Epithelial cell of proximal tubule (primary cell): ENCODE data around the gene NAA30. TPM values are rescaled to one million over a fixed set of nuclear protein-coding genes. Genes with fewer than 3 reads are reported as not detected.

Experiments
- DNase-seq: peaks from one replicate; pipeline ENCODE4 v3.0.0-alpha.2; 2011; ENCODE audit warnings: low read depth
- H3K4me3 ChIP-seq: 2 replicates; pipeline ENCODE4 v1.5.1; 2011; ENCODE audit warnings: low read depth, mild to moderate bottlenecking, low read length
- total RNA-seq: library from RNA; depleted of rRNA; stranded (reverse); fragments of >200 nt; gene quantifications from 2 replicates; pipeline ENCODE4 v1.2.3, GENCODE V29; 2015
- TF ChIP-seq, protein P1 (sequence below): conservative IDR thresholded peaks from 2 replicates; pipeline ENCODE4 v1.5.1; 2012; ENCODE audit warnings: low read depth, mild to moderate bottlenecking, low read length

Gene NAA30
- total RNA-seq, 1 donor from 2014 or later, result 14.9 TPM

DNA sequence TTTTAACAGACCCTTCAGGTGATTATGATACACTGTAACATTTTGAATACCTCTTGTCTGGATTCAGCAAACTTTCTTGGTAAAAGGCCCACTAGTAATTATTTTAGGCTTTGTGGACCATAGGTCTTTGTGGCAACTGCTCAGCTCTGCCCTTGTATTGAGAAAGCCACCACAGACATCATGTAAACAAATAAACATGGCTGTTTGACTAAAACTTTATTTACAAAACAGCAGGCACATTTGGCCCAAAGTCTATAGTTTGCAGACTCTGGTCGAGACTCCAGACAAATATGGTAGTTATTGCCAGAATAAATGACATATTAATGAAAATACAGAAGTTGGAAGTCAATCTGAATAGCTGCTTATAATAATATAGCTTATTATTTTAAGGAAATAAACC is 18.2 kb downstream of the NAA30 start:
- no peak overlapping the region for H3K4me3 ChIP-seq
- TF ChIP-seq, protein P1, sequence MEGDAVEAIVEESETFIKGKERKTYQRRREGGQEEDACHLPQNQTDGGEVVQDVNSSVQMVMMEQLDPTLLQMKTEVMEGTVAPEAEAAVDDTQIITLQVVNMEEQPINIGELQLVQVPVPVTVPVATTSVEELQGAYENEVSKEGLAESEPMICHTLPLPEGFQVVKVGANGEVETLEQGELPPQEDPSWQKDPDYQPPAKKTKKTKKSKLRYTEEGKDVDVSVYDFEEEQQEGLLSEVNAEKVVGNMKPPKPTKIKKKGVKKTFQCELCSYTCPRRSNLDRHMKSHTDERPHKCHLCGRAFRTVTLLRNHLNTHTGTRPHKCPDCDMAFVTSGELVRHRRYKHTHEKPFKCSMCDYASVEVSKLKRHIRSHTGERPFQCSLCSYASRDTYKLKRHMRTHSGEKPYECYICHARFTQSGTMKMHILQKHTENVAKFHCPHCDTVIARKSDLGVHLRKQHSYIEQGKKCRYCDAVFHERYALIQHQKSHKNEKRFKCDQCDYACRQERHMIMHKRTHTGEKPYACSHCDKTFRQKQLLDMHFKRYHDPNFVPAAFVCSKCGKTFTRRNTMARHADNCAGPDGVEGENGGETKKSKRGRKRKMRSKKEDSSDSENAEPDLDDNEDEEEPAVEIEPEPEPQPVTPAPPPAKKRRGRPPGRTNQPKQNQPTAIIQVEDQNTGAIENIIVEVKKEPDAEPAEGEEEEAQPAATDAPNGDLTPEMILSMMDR, result no peak
- no peak for DNase-seq

GRCh38 chr14:57412341-57412740 is 22.0 kb downstream of the NAA30 start:
- DNase-seq, result no peak
- TF ChIP-seq, protein P1, result no peak
- no peak overlapping the region for H3K4me3 ChIP-seq

- TF ChIP-seq, protein P1, result no peak
- H3K4me3 ChIP-seq, result no peak overlapping the region
- DNase-seq, result no peak
Measured at GRCh38 chr14:57413849-57414248, 23.5 kb downstream of the NAA30 start.

DNA sequence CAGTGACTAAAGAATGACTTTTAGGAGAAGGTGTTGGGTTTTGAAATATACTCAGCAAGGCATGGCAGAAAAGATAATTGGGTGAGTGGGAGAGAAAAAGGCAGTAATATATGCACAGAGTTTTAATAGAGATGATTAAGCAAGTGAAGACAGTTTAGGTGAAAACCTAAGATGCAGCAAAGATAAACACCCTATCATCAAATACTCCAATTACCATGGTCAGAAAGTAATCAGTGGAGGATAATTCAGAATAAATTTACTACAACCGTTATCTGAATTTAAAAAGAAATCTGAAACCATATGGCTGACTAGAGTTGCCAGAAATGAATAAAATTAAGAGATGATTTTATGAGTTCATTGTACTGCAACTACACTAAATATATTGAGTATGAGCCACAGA is 26.8 kb downstream of the NAA30 start:
- no peak for DNase-seq
- H3K4me3 ChIP-seq, result no peak overlapping the region
- TF ChIP-seq, protein P1, result no peak

DNA sequence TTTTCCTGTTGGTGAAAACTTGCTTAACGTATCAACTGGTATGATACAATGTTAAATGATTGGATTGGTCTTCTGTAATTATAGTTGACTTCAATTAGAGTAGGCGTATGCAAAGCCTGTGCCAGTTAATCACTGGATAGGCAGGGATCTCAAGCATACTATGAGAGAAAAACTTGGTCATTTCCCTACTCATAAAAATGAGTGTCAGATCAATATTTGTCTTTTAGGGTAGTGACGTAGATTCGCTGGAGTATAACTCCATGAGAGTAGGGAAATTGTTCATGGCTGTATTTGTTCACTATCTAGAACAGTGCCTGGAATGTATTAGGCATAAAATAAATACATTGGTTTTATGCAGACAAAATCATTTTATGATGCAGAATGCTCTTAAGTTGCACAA is 28.6 kb downstream of the NAA30 start:
- no peak for DNase-seq
- H3K4me3 ChIP-seq, result no peak overlapping the region
- TF ChIP-seq, protein P1, result no peak

DNA sequence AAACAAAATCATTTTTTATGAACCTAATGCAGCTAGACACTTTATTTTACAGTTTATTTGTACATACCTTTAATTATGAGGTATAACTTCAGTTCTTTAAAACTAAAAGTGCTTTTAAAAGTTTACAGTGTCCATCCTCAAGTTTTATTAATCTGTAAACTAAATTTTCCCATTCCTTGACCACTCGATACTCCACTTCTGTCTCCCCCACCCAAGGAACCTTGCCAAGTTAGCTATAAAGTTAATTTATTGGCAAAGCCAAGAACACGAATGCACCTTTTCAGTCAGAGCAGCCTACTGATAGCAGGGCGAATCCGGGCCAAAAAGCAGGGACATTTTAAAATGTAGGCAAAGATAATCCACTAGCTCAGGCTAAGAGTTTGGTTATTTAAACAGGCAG is 29.6 kb downstream of the NAA30 start:
- TF ChIP-seq, protein P1, result no peak
- H3K4me3 ChIP-seq, result no peak overlapping the region
- no peak for DNase-seq

GRCh38 chr14:57420986-57421385 is 30.6 kb downstream of the NAA30 start:
- TF ChIP-seq, protein P1, result no peak
- DNase-seq, result no peak
- H3K4me3 ChIP-seq, result no peak overlapping the region
